Naive thymus-derived CD4-positive, alpha-beta T cell (primary cell): ENCODE results near the gene IL31. TPM values are rescaled to one million over a fixed set of nuclear protein-coding genes. Genes with fewer than 3 reads are reported as not detected.

ENCODE experiments used
- ATAC-seq: fragments of 150-1000 bp; cut with Tn5 transposase; 2 replicates; pipeline ENCODE4 v1.10.0; 2021; ENCODE audit warnings: mild to moderate bottlenecking, moderate library complexity
- CTCF ChIA-PET: fragments of 350-600 bp; sonication (Branson Sonifier 250); formaldehyde crosslinking; loops from one replicate; lab custom pipeline; 2021; ENCODE audit warnings: antibody characterized with exemption; lab: Charles Lee
- POLR2A ChIA-PET: fragments of 350-600 bp; sonication (Branson Sonifier 250); formaldehyde crosslinking; loops from one replicate; lab custom pipeline; 2021; ENCODE audit warnings: antibody characterized with exemption, inconsistent platforms; lab: Charles Lee
- DNase-seq, 9 donors: peaks; one replicate each; pipeline versions ENCODE4 v3.0.0 to v3.0.0-alpha.2; 2020 to 2022; ENCODE audit warnings: mixed read lengths in 1 of 9
- H3K27ac ChIP-seq: one replicate; pipeline ENCODE4 v1.7.0; 2013; ENCODE audit warnings: mild to moderate bottlenecking, low read depth, low read length, moderate library complexity
- H3K27me3 ChIP-seq, 2 donors: one replicate each; pipeline ENCODE4 v1.7.0; 2013; ENCODE audit warnings: low read length in 2 of 2, mild to moderate bottlenecking in 2 of 2, moderate library complexity in 2 of 2; ENCODE audit not compliant: control insufficient read depth in 2 of 2, insufficient read depth in 2 of 2
- H3K36me3 ChIP-seq, 3 experiments: 1 replicate in 2 of 3; 2 replicates in 1 of 3; pipeline ENCODE4 v1.7.0; 2013; ENCODE audit warnings: low read length in 3 of 3, mild to moderate bottlenecking in 3 of 3, moderate library complexity in 1 of 3; ENCODE audit not compliant: insufficient read depth in 3 of 3, control insufficient read depth in 2 of 3
- H3K4me1 ChIP-seq, 2 donors: one replicate each; pipeline ENCODE4 v1.7.0; 2013; ENCODE audit warnings: low read length in 2 of 2, mild to moderate bottlenecking in 2 of 2, moderate library complexity in 1 of 2; ENCODE audit not compliant: control insufficient read depth in 2 of 2, insufficient read depth in 2 of 2
- H3K4me3 ChIP-seq: 2 replicates; pipeline ENCODE4 v1.7.0; 2013; ENCODE audit warnings: mild to moderate bottlenecking, low read length
- H3K9me3 ChIP-seq, 3 experiments: 1 replicate in 2 of 3; 2 replicates in 1 of 3; pipeline ENCODE4 v1.7.0; 2013; ENCODE audit warnings: low read length in 3 of 3; ENCODE audit not compliant: control insufficient read depth in 2 of 3
- H3K27ac Mint-ChIP-seq, 9 donors: one replicate each; pipeline ENCODE4 v1.8.0; 2020 to 2022; ENCODE audit warnings: mixed read lengths in 9 of 9, mild to moderate bottlenecking in 8 of 9, moderate library complexity in 5 of 9, inconsistent platforms in 2 of 9
- H3K27me3 Mint-ChIP-seq, 5 donors: one replicate each; pipeline ENCODE4 v1.8.0; 2021 to 2022; ENCODE audit warnings: mixed read lengths in 5 of 5, mild to moderate bottlenecking in 1 of 5
- H3K36me3 Mint-ChIP-seq, 5 donors: one replicate each; pipeline ENCODE4 v1.8.0; 2020 to 2022; ENCODE audit warnings: mixed read lengths in 5 of 5, mild to moderate bottlenecking in 3 of 5, inconsistent platforms in 1 of 5
- H3K4me1 Mint-ChIP-seq, 7 donors: one replicate each; pipeline ENCODE4 v1.8.0; 2020 to 2022; ENCODE audit warnings: mixed read lengths in 7 of 7, mild to moderate bottlenecking in 3 of 7, inconsistent platforms in 1 of 7
- H3K4me3 Mint-ChIP-seq, 10 donors: one replicate each; pipeline ENCODE4 v1.8.0; 2020 to 2022; ENCODE audit warnings: mild to moderate bottlenecking in 10 of 10, mixed read lengths in 10 of 10, moderate library complexity in 6 of 10, inconsistent platforms in 2 of 10
- H3K9me3 Mint-ChIP-seq, 11 donors: one replicate each; pipeline ENCODE4 v1.8.0; 2020 to 2022; ENCODE audit warnings: mixed read lengths in 11 of 11, mild to moderate bottlenecking in 4 of 11, inconsistent platforms in 1 of 11, moderate library complexity in 1 of 11
- intact Hi-C, 2 donors: fragments of 100-400 bp; cut with micrococcal nuclease; formaldehyde crosslinking; loops; one replicate each; pipeline ENCODE4 v1.15.1; 2023
- polyA plus RNA-seq, 2 donors: library from polyadenylated mRNA; unstranded; fragments of 300-500 nt; fragmentation: Illumina TruSeq; gene quantifications; one replicate each; pipeline ENCODE4 v1.2.3, GENCODE V29; 2021
- total RNA-seq, 6 experiments: library from RNA in 5 of 6; stranded (reverse) in 5 of 6; gene quantifications; 1 replicate in 5 of 6; 2 replicates in 1 of 6; pipeline ENCODE4 v1.2.3 and lab custom pipeline; 2021 to 2026

IL31 gene
- total and polyA plus RNA-seq, 7 experiments from 2014 or later = not detected

DNA sequence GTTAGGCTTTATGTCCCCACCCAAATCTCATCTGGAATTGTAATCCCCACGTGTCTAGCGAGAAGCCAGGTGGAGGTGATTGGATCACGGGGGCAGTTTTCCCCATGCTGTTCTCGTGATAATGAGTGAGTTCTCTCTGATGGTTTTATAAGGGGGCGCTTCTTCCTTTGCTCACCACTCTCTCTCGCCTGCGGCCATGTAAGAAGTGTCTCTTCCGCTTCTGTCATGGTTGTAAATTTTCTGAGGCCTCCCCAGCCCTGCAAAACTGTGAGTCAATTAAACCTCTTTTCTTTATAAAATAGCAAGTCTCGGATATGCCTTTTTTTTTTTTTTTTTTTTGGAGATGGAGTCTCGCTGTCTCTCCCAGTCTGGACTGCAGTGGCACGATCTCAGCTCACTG lies 13.3 kb downstream of the IL31 start:
- Histone ChIP-seq H3K9me3 (no peaks in the 10 kb centered on the region), H3K4me1 (peaks cover 0 to 13% of the 10 kb centered on the region in 2 donors), H3K27ac (no peak overlapping the region), H3K4me3 (no peak overlapping the region), H3K27me3 (no peaks in the 10 kb centered on the region), H3K36me3 (no peaks in the 10 kb centered on the region)
- ChIA-PET CTCF (interaction anchor here (0.7 kb wide), 1 partner anchor 193 kb away, joined by 7 read pairs; no protein-coding TSS in a partner anchor), POLR2A (no interaction called here)
- Mint-ChIP-seq H3K27ac (no peak overlapping the region), H3K4me3 (no peak overlapping the region), H3K9me3 (peaks cover 0 to 2% (median 0%) of the 10 kb centered on the region in 11 donors), H3K4me1 (peaks cover 0 to 10% (median 0%) of the 10 kb centered on the region in 7 donors), H3K36me3 (peaks cover 0 to 4% (median 0%) of the 10 kb centered on the region in 5 donors), H3K27me3 (peaks cover 0 to 3% (median 0%) of the 10 kb centered on the region in 5 donors)
- no peak for ATAC-seq
- no peak for DNase-seq
- intact Hi-C loops = loop anchor here in 1 of 2 donors (2.0 kb wide), 1 partner anchor 30 kb away; no protein-coding TSS in a partner anchor

DNA sequence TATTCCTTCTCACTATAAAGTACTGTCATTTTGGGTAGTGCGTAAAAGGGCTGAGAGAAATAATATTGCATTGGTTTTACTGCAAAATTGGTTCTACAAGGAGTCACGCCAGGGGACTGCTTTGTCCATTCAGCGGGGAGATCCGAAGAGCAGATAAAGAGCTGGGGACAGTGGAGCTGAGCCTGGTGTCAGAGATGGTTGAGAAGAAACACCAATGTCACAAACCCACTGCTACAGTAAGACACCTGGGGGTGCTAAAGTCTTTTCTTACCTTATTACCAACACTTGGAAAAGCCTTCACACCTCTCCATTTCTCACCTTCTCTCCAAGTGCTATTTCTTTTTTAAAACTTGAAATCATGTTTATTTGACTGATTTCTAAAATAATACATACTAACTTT lies 14.1 kb downstream of the IL31 start:
- intact Hi-C loops = loop anchor here in 1 of 2 donors (2.0 kb wide), 1 partner anchor 31 kb away; no protein-coding TSS in a partner anchor
- Histone ChIP-seq H3K4me1 (peaks cover 0 to 13% of the 10 kb centered on the region in 2 donors), H3K27ac (no peak overlapping the region), H3K27me3 (no peaks in the 10 kb centered on the region), H3K36me3 (no peaks in the 10 kb centered on the region), H3K9me3 (no peaks in the 10 kb centered on the region), H3K4me3 (no peak overlapping the region)
- H3K27ac Mint-ChIP-seq = no peak overlapping the region
- peaks cover 0 to 8% (median 0%) of the 10 kb centered on the region in 5 donors for H3K36me3 Mint-ChIP-seq
- DNase-seq (no peak), ATAC-seq (no peak)
- H3K4me1 Mint-ChIP-seq = peaks cover 0 to 11% (median 0%) of the 10 kb centered on the region in 7 donors
- H3K4me3 Mint-ChIP-seq = no peak overlapping the region
- CTCF ChIA-PET = no interaction called here
- H3K9me3 Mint-ChIP-seq = no peaks in the 10 kb centered on the region
- H3K27me3 Mint-ChIP-seq = peaks cover 0 to 3% (median 0%) of the 10 kb centered on the region in 5 donors
- POLR2A ChIA-PET = no interaction called here

DNA sequence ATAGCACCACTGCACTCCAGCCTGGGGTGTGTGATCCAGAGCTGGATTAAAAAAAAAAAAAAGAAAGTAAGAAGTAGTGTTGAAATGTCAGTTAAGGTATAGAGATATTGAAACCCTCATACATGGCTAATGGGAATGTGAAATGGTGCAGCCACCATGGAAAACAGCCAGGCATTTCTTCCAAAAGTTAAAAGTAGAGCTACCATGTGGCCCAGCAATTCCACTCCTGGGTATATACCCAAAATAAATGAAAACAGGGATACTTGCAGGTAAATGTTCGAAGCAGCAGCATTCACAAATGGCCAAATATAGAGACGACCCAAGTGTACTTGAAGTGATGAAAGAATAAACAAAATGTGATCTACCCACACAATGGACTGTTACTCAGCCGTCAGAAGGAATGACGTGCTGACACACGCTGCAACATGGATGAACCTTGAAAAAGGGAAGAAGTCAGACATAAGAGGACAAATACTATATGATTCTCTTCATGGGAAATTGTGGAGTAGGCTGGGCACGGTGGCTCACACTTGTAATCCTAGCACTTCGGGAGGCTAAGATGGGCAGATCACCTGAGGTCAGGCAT lies 15.2 kb downstream of the IL31 start:
- H3K36me3 ChIP-seq = no peaks in the 10 kb centered on the region
- H3K4me3 ChIP-seq = no peak overlapping the region
- intact Hi-C loops = no loop called here
- DNase-seq (no peak), ATAC-seq (no peak)
- H3K4me3 Mint-ChIP-seq = no peak overlapping the region
- peaks cover 0 to 11% (median 0%) of the 10 kb centered on the region in 7 donors for H3K4me1 Mint-ChIP-seq
- CTCF ChIA-PET = interaction anchor here (0.7 kb wide), 2 partner anchors 170 to 1150 kb away, joined by 3 to 5 read pairs; no protein-coding TSS in a partner anchor
- POLR2A ChIA-PET = interaction anchor here (0.5 to 0.7 kb wide), 3 partner anchors 60 to 753 kb away, joined by 3 read pairs; no protein-coding TSS in a partner anchor
- H3K27me3 Mint-ChIP-seq = peaks cover 0 to 3% (median 0%) of the 10 kb centered on the region in 5 donors
- no peaks in the 10 kb centered on the region for H3K9me3 ChIP-seq
- peaks cover 0 to 13% of the 10 kb centered on the region in 2 donors for H3K4me1 ChIP-seq
- no peaks in the 10 kb centered on the region for H3K27me3 ChIP-seq
- H3K36me3 Mint-ChIP-seq = peaks cover 0 to 8% (median 0%) of the 10 kb centered on the region in 5 donors
- no peak overlapping the region for H3K27ac Mint-ChIP-seq
- H3K27ac ChIP-seq = no peak overlapping the region
- no peaks in the 10 kb centered on the region for H3K9me3 Mint-ChIP-seq

DNA sequence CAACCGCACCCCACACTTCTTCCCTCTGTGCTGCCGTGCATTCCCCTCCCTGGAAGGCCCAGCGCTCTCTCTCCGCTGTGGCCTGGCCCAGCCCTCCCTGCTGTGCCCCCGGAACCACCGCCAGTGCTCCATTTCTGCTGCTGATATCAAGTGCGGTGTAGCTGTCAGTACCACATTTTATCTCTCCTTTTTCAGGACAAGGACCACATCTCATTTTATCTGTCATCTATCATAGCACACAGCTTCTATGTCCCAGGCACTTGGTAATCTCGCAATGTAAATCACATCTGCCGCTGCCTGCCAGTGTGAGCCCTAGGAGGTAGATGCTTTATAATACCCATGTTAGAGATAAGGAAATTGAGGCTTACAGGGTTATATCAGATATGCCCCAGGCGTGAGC lies 18.3 kb downstream of the IL31 start:
- Mint-ChIP-seq H3K36me3 (peaks cover 0 to 8% (median 0%) of the 10 kb centered on the region in 5 donors), H3K4me1 (peaks cover 0 to 6% (median 0%) of the 10 kb centered on the region in 7 donors), H3K9me3 (no peaks in the 10 kb centered on the region), H3K27me3 (peaks cover 0 to 5% (median 0%) of the 10 kb centered on the region in 5 donors), H3K27ac (no peak overlapping the region), H3K4me3 (no peak overlapping the region)
- no peak overlapping the region for H3K27ac ChIP-seq
- no peaks in the 10 kb centered on the region for H3K27me3 ChIP-seq
- H3K36me3 ChIP-seq = no peaks in the 10 kb centered on the region
- ATAC-seq (no peak), DNase-seq (no peak)
- ChIA-PET CTCF (no interaction called here), POLR2A (no interaction called here)
- no peak overlapping the region for H3K4me3 ChIP-seq
- intact Hi-C loops = no loop called here
- H3K4me1 ChIP-seq = no peaks in the 10 kb centered on the region
- H3K9me3 ChIP-seq = no peaks in the 10 kb centered on the region

DNA sequence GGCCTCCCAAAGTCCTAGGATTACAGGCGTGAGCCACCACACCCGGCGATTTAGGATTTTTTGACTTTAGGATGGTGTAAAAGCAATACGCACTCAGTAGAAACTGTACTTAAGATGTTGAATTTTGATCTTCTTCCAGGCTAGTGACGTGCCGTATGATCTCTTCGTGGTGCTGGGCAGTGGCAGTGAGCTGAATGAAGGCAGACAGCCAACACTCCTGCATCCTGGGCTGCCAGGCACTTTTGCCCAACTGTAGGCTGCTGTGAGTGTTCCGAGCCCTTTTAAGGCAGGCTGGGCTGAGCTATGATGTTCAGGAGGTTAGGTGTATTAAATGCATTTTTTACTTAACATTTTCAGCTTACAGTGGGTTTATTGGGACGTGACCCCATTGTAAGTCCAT lies 21.3 kb downstream of the IL31 start:
- peaks cover 0 to 8% (median 0%) of the 10 kb centered on the region in 5 donors for H3K36me3 Mint-ChIP-seq
- H3K4me1 Mint-ChIP-seq = peaks cover 0 to 7% (median 0%) of the 10 kb centered on the region in 7 donors
- ChIA-PET POLR2A (no interaction called here), CTCF (no interaction called here)
- no peaks in the 10 kb centered on the region for H3K36me3 ChIP-seq
- no peaks in the 10 kb centered on the region for H3K9me3 ChIP-seq
- no peak for ATAC-seq
- no peaks in the 10 kb centered on the region for H3K4me1 ChIP-seq
- H3K27ac Mint-ChIP-seq = no peak overlapping the region
- intact Hi-C loops = no loop called here
- no peak overlapping the region for H3K4me3 ChIP-seq
- H3K27ac ChIP-seq = no peak overlapping the region
- H3K9me3 Mint-ChIP-seq = no peaks in the 10 kb centered on the region
- no peak for DNase-seq
- H3K27me3 ChIP-seq = no peaks in the 10 kb centered on the region
- peaks cover 0 to 5% (median 0%) of the 10 kb centered on the region in 5 donors for H3K27me3 Mint-ChIP-seq
- no peak overlapping the region for H3K4me3 Mint-ChIP-seq

DNA sequence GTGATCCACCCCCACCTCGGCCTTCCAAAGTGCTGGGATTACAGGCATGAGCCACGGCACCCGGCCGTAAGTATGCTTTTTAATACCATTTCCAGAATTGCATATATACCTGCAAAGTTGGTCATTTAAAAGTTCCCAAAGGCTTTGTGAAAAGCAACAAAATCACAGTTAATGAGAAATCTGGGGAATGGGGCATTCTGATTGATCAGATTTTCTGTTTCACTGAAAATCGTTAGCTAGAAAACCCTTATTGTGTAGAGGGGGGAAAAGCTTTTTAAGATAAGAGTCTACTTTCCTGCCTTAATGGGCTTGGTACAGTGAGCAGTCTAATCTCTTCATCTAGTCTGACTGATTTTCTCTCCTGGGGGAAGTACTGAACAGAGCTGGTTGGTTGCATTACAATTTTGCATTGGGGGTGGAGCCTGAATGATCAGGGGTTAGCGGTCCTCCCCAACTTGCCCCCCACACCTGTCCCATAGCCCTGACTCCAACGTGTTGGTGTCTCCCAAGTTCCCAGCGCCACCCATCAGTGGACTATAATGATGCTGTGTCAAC lies 23.8 kb downstream of the IL31 start:
- CTCF ChIA-PET = interaction anchor here (0.6 kb wide), 1 partner anchor 264 kb away, joined by 4 read pairs; no protein-coding TSS in a partner anchor

More for the DNA sequence above, 23.8 kb downstream of the IL31 start:
- Histone ChIP-seq H3K27ac (no peak overlapping the region), H3K4me3 (no peak overlapping the region), H3K9me3 (no peaks in the 10 kb centered on the region), H3K36me3 (peaks cover 0 to under 1% (median 0%) of the 10 kb centered on the region in 3 experiments), H3K27me3 (no peaks in the 10 kb centered on the region), H3K4me1 (no peaks in the 10 kb centered on the region)
- H3K4me3 Mint-ChIP-seq = no peak overlapping the region
- no peaks in the 10 kb centered on the region for H3K36me3 Mint-ChIP-seq
- peaks cover 0 to 9% (median 0%) of the 10 kb centered on the region in 7 donors for H3K4me1 Mint-ChIP-seq
- no peaks in the 10 kb centered on the region for H3K9me3 Mint-ChIP-seq
- peaks cover 0 to 5% (median 0%) of the 10 kb centered on the region in 5 donors for H3K27me3 Mint-ChIP-seq
- ATAC-seq (no peak), DNase-seq (no peak)
- POLR2A ChIA-PET = no interaction called here
- peak overlapping the region in 1 of 9 donors; percentile 48 for H3K27ac Mint-ChIP-seq
- intact Hi-C loops = no loop called here
